GM12891 (cell line): ENCODE results near the gene CYP4F12.

Experiments
- DNase-seq: peaks from one replicate; pipeline ENCODE4 v3.0.0; 2011; ENCODE audit warnings: low spot score; ENCODE audit not compliant: insufficient read length
- FAIRE-seq: peaks from 2 replicates; lab custom pipeline; 2011; peaks lifted over from hg19 to GRCh38; lab: Jason Lieb, UNC
- PAX5 ChIP-seq: IDR thresholded peaks from 2 replicates; pipeline ENCODE4 v1.6.1; 2011; ENCODE audit warnings: low read length, moderate library complexity, mild to moderate bottlenecking; ENCODE audit not compliant: insufficient read depth, severe bottlenecking
- POLR2A ChIP-seq: IDR thresholded peaks from 2 replicates; pipeline ENCODE4 v1.6.1; 2011; ENCODE audit warnings: low read depth, low read length, control low read depth
- POLR2AphosphoS5 ChIP-seq: IDR thresholded peaks from 2 replicates; pipeline ENCODE4 v1.6.1; 2011; ENCODE audit warnings: low read depth, low read length, control low read depth
- POU2F2 ChIP-seq: IDR thresholded peaks from 2 replicates; pipeline ENCODE4 v1.6.1; 2011; ENCODE audit warnings: low read depth, mild to moderate bottlenecking, control low read depth, low read length, moderate library complexity
- SPI1 ChIP-seq: IDR thresholded peaks from 2 replicates; pipeline ENCODE4 v1.6.1; 2011; ENCODE audit warnings: low read depth, low read length, control low read depth
- TAF1 ChIP-seq: IDR thresholded peaks from 2 replicates; pipeline ENCODE4 v1.6.1; 2011; ENCODE audit warnings: low read depth, low read length, control low read depth

CYP4F12 gene

DNA sequence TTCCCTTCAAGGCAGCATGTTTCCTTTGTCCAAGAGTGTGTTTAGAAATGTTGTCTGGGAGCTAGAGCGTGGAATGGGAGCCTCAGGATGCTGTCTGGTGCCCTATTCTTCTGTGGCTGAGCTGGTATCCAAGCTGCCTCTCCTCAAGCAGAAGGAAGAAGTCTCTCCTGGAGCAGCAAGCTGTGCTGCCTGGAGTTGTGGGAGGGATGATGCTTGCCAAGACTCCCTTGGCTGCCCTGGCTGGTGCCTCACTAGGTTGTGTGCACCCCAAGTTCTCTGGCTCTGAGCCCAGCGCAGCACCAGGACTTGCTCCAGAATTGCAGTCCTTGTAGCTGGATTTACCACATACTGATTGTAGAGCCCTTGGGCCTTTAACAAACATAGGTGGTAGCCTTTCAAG, 36.9 kb upstream of the CYP4F12 start:
- TF ChIP-seq TAF1 (no peak), POLR2A (no peak), POLR2AphosphoS5 (no peak), POU2F2 (no peak), SPI1 (no peak), PAX5 (no peak)
- FAIRE-seq (no peak), DNase-seq (no peak)

DNA sequence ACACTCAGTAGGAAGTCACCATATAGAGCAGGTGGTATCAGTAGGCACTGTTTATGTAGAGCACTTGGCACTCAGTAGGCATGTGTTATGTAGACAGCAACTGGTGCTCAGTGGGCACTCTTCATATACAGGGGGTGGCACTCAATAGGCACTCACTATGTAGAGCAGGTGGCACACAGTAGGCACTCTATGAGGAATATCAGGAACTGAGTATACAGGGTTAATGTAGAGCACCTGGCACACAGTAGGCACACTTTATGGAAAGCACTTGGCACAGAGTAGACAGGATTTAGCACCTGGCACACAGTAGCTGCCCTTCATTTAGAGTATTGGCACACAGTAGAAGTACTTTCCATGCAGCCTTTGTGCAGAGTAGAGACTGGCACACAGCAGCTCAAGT, 33.3 kb upstream of the CYP4F12 start:
- TF ChIP-seq POLR2A (no peak), POLR2AphosphoS5 (no peak), PAX5 (no peak), SPI1 (no peak), TAF1 (no peak), POU2F2 (no peak)

DNA sequence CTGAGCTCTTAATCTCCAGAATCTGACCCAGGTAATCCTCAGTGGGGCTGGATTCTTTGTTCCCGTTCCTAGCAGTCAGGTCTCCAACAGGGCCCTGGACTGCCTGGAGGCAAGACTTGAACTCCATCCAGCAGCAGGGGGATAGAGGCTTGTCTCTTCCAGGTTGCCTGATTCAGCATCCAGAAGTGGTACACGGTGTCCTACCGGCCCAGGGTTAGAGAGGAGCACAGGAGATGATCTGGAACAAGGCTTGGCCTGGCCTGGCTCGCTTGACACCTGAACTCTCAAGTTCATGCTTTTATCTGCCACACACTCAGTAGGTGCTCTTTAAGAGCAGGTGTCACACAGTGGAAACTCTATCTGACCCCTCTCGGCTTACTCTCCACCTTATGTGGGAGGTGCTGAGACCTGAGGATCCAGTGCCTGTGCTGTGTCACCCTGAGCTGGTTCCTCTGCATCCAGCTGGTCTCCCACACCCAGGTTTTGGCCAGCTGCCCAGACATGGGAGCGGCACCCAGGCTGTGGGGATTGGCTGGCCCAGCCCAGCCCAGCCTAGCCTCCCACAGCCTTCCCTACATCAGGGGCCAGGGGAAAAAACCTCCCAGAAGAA, 32.5 kb upstream of the CYP4F12 start, which contains the start of gene CYP4F3:
CYP4F3 (plus strand) TSS at position 604 of the 610 bp plus-strand sequence. CDS start 519 bp downstream, outside the sequence.
- no peak for FAIRE-seq
- no peak for DNase-seq

More for the DNA sequence above, 33.3 kb upstream of the CYP4F12 start:
- DNase-seq (no peak), FAIRE-seq (no peak)

DNA sequence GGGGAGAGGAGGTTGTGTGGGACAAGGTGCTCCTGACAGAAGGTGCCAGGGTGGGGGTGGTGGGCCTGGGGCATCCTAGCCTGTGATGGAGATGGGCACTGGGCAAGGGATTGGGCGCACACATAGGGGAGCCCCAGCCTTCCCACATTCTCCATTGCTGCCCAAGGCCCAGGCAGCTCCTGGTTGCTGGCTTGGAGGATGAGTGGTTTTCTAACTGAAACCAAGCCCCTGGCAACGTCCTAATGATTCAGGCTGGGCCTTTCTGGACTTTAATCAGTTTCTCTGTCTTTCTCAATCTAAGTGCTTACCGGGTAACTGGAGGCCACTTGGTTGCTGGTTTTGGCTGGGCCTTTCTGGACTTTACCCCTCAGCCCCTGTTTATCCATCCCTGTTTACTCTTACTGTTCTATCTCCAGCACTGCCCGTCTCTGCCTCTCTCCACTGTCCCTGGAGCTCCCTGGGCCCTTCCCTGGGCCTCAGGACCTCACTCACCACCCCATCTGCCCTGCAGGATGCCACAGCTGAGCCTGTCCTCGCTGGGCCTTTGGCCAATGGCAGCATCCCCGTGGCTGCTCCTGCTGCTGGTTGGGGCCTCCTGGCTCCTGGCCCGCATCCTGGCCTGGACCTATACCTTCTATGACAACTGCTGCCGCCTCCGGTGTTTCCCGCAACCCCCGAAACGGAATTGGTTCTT, 31.8 kb upstream of the CYP4F12 start:
- DNase-seq (no peak), FAIRE-seq (no peak)
- TF ChIP-seq SPI1 (no peak), POU2F2 (no peak), POLR2A (no peak), POLR2AphosphoS5 (no peak), PAX5 (no peak), TAF1 (no peak)

More for the DNA sequence above, 32.5 kb upstream of the CYP4F12 start, which contains the start of gene CYP4F3:
- TF ChIP-seq POLR2AphosphoS5 (no peak), TAF1 (no peak), POLR2A (no peak), POU2F2 (no peak), SPI1 (no peak), PAX5 (no peak)

DNA sequence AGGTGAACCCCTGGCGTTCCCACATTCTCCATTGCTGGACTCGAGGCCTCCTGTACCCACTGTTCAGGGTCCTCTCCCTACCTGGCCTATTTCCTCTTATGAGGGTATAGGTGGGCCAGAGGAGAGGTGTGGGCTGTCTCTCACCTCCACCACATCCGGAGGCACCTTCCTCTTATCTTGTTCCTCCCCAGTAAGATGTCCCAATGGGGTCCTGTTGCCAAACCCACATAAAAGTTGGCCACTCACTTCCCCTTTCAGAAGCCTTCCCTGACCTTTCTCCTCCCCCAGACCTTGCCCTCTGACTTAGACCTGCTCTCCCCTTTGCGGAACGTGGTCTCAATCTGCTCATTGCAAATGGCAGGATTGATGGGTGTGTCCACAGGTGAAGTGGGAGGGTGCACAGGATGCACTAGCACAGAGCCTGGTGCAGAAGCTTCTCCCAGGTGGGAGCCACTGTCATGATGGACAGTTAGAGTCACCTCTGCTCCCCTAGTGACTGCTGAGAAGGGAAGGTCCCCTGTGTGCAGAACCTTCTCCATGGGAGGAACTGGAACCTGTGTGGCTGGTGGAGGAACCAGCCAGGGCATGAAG, 30.9 kb upstream of the CYP4F12 start:
- no peak for DNase-seq
- TF ChIP-seq SPI1 (0 out of 2 replicates have a peak, but pooled peaks have one; percentile 43), PAX5 (no peak)
- FAIRE-seq = no peak

DNA sequence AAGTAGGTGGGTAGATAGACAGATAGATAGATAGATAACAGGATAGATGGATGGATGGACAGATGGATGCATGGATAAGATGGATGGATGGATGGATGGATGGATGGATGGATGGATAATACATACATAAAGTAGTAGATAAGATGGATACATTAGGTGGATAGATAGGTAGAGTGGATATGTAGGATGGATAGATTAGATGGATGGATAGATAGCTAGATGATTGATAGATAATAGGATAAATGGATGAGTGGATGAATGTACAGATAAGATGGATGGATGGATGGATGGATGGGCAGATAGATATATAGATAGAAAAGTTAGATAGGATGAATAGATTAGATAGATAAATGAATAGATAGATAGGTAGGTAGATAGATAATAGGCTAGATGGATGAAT, 30.1 kb upstream of the CYP4F12 start:
- FAIRE-seq = no peak
- TF ChIP-seq POLR2AphosphoS5 (no peak), SPI1 (no peak), PAX5 (no peak), POU2F2 (no peak), TAF1 (no peak)
- DNase-seq = no peak

DNA sequence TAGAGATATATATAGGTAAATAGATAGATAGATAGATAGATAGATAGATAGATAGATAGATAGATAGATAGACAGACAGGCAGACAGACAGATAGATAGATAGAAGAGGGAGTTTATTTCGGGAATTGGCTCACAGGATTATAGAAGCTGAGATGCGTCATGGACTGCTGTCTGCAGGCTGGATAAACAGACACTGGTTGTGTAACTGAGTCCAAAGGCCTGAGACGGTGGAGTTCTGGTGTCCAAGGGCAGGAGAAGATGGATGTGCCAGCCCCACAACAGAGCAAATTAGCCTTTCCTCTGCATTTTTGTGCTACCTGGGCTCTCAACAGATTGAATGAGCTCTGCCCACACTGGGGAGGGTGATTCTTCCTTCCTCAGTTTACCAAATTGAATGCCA, 29.5 kb upstream of the CYP4F12 start:
- FAIRE-seq (no peak), DNase-seq (no peak)
- TF ChIP-seq PAX5 = no peak
- TF ChIP-seq TAF1 = no peak
- no peak for TF ChIP-seq POLR2A
- no peak for TF ChIP-seq POU2F2
- no peak for TF ChIP-seq SPI1
- no peak for TF ChIP-seq POLR2AphosphoS5

DNA sequence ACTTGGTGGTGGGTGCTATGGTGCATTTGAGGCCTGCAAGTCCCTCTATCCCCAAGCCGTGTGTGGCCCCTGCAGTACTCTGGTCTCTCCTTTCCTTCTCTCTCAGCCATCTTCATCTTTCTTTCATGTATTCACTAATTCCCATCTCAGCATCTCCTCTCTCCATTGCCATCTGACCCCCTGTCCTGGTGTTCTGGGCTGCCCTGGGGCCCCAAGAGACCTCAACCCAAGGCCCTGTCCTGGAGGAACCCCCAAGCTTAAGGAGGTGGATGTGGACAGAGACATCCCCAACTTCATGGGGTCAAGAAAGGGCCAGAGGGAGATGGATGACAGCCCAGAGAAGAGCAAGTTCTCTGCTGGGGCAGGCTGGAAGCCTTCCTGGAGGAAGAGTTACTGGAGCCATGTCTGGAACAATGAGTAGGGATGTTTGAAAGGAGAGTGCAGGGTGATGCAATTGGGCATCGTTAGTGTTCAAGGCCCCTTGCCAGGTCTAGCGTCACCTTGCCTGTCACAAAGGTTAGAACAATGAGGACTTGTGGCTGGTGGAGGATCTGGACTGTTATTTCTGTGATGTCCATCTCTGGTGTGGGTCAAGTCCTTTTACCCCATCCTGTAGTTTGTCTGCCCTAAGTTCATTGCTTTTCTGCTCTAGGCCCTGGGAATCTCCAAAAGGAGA, 28.7 kb upstream of the CYP4F12 start:
- TF ChIP-seq TAF1 = no peak
- no peak for TF ChIP-seq POU2F2
- no peak for TF ChIP-seq PAX5
- TF ChIP-seq POLR2A = no peak
- TF ChIP-seq SPI1 = no peak
- TF ChIP-seq POLR2AphosphoS5 = no peak
- no peak for FAIRE-seq
- no peak for DNase-seq

DNA sequence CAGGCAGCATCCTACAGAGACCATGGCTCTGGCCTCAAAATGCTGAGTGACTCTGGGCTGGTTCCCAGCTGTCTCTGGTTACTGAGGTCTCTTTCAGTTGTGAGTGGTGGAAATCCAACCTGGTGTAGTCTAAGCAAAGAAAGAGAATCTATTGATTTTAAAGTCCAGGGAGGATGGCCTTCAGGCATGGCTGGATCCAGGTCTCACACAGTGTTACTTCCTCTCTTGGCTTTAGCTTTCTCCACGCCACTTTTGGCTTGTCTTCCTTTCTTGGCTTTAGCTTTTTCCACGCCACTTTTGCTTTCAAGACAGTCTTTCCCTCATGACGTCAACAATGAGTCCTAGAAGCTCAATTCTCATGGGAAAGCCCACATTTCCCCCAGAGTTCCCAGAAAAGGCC, 28.1 kb upstream of the CYP4F12 start:
- no peak for FAIRE-seq
- TF ChIP-seq SPI1 (no peak), TAF1 (no peak), POLR2AphosphoS5 (no peak), PAX5 (no peak), POLR2A (no peak), POU2F2 (no peak)

More for the DNA sequence above, 28.1 kb upstream of the CYP4F12 start:
- no peak for DNase-seq
